ENCODE data around the gene CNTRL. TPM values are rescaled to one million over a fixed set of nuclear protein-coding genes. Genes with fewer than 3 reads are reported as not detected.
A peak's percentile ranks its signal among the peaks of the same experiment; 100 is the strongest.

CNTRL gene
- total and polyA plus RNA-seq, 8 donors, result 4.4 to 27.4 (median 11.2) TPM

- no peaks in the 10 kb centered on the region for H3K36me3 ChIP-seq
Observed at GRCh38 chr9:121071756-121072421, 2.9 kb upstream of the CNTRL start.

DNA sequence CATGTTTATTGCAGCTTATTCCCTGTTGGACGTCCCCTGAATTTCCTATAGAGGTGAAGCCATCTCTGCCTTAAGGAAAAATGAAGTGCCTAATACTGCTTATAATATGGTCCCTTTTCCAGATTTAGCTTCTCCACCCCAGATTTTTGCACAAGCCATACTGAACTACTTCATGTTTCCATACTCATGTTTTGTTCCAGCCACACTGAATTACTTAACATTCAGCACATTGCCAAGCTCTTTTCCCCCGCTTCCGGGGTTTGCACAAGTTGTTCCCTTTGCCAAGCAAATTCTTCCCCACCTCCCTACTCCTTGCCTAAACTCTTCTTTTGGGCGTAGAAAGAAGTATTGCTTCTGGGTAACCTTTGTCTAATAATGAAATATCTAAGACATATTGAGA, 1.7 kb upstream of the CNTRL start:
- DNase-seq, result peak; percentile 39 to 80

More at GRCh38 chr9:121071756-121072421, 2.9 kb upstream of the CNTRL start:
- WGBS, 5 donors, result 9 to 29% (median 16%) methylated on average over 16 of the region's 16 CpGs
- Histone ChIP-seq H3K9me3 (no peaks in the 10 kb centered on the region), H3K4me3 (peak overlapping the region; percentile 25 to 51 (median 42)), H3K27ac (peak overlapping the region; percentile 43 to 93 (median 90)), H3K27me3 (no peaks in the 10 kb centered on the region), H3K4me1 (peaks cover 25 to 37% (median 32%) of the 10 kb centered on the region in 4 donors)
- intact Hi-C loops (cut with DNase I; ENCODE audit: low total_unique reads), result no loop called here
- DNase-seq, result peak; percentile 33 to 63
- no peak for TF ChIP-seq POLR2A (IDR thresholded peaks at IDR 0.05)
- TF ChIP-seq, protein P1, sequence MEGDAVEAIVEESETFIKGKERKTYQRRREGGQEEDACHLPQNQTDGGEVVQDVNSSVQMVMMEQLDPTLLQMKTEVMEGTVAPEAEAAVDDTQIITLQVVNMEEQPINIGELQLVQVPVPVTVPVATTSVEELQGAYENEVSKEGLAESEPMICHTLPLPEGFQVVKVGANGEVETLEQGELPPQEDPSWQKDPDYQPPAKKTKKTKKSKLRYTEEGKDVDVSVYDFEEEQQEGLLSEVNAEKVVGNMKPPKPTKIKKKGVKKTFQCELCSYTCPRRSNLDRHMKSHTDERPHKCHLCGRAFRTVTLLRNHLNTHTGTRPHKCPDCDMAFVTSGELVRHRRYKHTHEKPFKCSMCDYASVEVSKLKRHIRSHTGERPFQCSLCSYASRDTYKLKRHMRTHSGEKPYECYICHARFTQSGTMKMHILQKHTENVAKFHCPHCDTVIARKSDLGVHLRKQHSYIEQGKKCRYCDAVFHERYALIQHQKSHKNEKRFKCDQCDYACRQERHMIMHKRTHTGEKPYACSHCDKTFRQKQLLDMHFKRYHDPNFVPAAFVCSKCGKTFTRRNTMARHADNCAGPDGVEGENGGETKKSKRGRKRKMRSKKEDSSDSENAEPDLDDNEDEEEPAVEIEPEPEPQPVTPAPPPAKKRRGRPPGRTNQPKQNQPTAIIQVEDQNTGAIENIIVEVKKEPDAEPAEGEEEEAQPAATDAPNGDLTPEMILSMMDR (IDR thresholded peaks at IDR 0.05), result peak in 2 of 7 experiments; percentile 25 to 41

GRCh38 chr9:121075251-121076036, 689 bp downstream of the CNTRL start:
- peaks cover 25 to 37% (median 32%) of the 10 kb centered on the region in 4 donors for H3K4me1 ChIP-seq
- H3K4me3 ChIP-seq, result peak overlapping the region; percentile 73 to 87 (median 78)
- no peaks in the 10 kb centered on the region for H3K9me3 ChIP-seq
- intact Hi-C loops (cut with DNase I; ENCODE audit: low total_unique reads), result no loop called here
- H3K27ac ChIP-seq, result peak overlapping the region; percentile 77 to 93 (median 90)
- DNase-seq, result no peak
- TF ChIP-seq POLR2A (IDR thresholded peaks at IDR 0.05), result no peak
- TF ChIP-seq, protein P1 (IDR thresholded peaks at IDR 0.05), result no peak
- TF ChIP-seq POLR2AphosphoS5 (IDR thresholded peaks at IDR 0.05), result no peak
- TF ChIP-seq EP300 (IDR thresholded peaks at IDR 0.05), result no peak
- peaks cover 0 to 4% (median 2%) of the 10 kb centered on the region in 4 donors for H3K36me3 ChIP-seq
- WGBS, 5 donors, result 5 to 7% (median 6%) methylated on average over 19 of the region's 19 CpGs
- no peaks in the 10 kb centered on the region for H3K27me3 ChIP-seq

More for the DNA sequence above, 1.7 kb upstream of the CNTRL start:
- no peak for TF ChIP-seq POLR2A (IDR thresholded peaks at IDR 0.05)
- peak in 2 of 3 donors; percentile 34 to 54 for TF ChIP-seq POLR2AphosphoS5 (IDR thresholded peaks at IDR 0.05)
- Histone ChIP-seq H3K27me3 (no peaks in the 10 kb centered on the region), H3K27ac (peak overlapping the region in 4 of 5 donors; percentile 87 to 93 (median 92)), H3K4me1 (peaks cover 25 to 37% (median 32%) of the 10 kb centered on the region in 4 donors), H3K9me3 (no peaks in the 10 kb centered on the region), H3K4me3 (no peak overlapping the region), H3K36me3 (no peaks in the 10 kb centered on the region)
- intact Hi-C loops (cut with DNase I; ENCODE audit: low total_unique reads), result no loop called here
- 21 to 34% (median 28%) methylated on average over 4 of the region's 4 CpGs for WGBS, 5 donors

DNA sequence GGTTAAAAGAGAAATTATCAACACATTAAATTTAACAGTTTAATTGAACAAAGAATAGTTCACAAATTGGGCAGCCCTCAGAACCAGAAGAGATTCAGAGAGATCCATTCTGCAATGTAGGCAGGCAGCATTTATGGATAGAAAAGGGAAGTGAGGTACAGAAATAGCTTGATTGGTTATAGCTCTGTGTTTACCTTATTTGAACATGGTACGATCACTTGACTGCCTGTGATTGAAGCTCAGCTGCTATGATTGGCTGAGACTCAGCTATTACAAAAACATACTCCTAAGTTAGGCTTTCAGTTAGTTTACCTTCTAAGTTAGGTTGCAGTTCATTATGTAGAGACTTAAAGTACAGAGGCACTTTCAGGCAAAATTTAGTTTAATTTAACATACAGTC, 7.3 kb downstream of the CNTRL start:
- Histone ChIP-seq H3K9me3 (no peaks in the 10 kb centered on the region), H3K4me3 (no peak overlapping the region), H3K27me3 (no peaks in the 10 kb centered on the region), H3K36me3 (peaks cover 11 to 44% (median 36%) of the 10 kb centered on the region in 4 donors), H3K27ac (no peak overlapping the region), H3K4me1 (no peaks in the 10 kb centered on the region)
- intact Hi-C loops (cut with DNase I; ENCODE audit: low total_unique reads), result no loop called here
- WGBS, 5 donors, result 37 to 71% (median 54%) methylated on average over 1 of the region's 1 CpG
- TF ChIP-seq, protein P1 (IDR thresholded peaks at IDR 0.05), result no peak
- TF ChIP-seq POLR2A (IDR thresholded peaks at IDR 0.05) (no peak), POLR2AphosphoS5 (IDR thresholded peaks at IDR 0.05) (no peak)
- no peak for DNase-seq

Measured in stomach (tissue), 9 donors.